Transverse colon (tissue), 4 donors: ENCODE data around the gene PDE6A. TPM values are rescaled to one million over a fixed set of nuclear protein-coding genes. Genes with fewer than 3 reads are reported as not detected.

ENCODE experiments used
- DNase-seq: peaks from one replicate; pipeline ENCODE4 v3.0.0-alpha.2; 2019
- H3K27ac ChIP-seq, 4 donors: fragments of 200-600 bp; sonication (generic); 2 replicates each; pipeline ENCODE4 v1.5.1; 2016 to 2018; ENCODE audit warnings: inconsistent platforms in 4 of 4
- H3K27me3 ChIP-seq: fragments of 200-600 bp; sonication (generic); 2 replicates; pipeline ENCODE4 v1.5.1; 2017; ENCODE audit warnings: inconsistent platforms
- H3K36me3 ChIP-seq, 4 donors: fragments of 200-600 bp; sonication (generic); 2 replicates each; pipeline ENCODE4 v1.5.1; 2017 to 2019; ENCODE audit warnings: inconsistent platforms in 4 of 4
- H3K4me1 ChIP-seq, 4 donors: fragments of 200-600 bp; sonication (generic); 2 replicates each; pipeline ENCODE4 v1.5.1; 2017 to 2020; ENCODE audit warnings: inconsistent platforms in 4 of 4
- H3K4me3 ChIP-seq, 4 donors: fragments of 200-600 bp; sonication (generic); 1 replicate in 1 of 4; 2 replicates in 3 of 4; pipeline versions ENCODE4 v1.5.1 to v1.6.1; 2017 to 2019; ENCODE audit warnings: inconsistent platforms in 4 of 4
- H3K9me3 ChIP-seq, 2 donors: fragments of 200-600 bp; sonication (generic); 2 replicates each; pipeline ENCODE4 v1.5.1; 2017 to 2019; ENCODE audit warnings: inconsistent platforms in 2 of 2
- EP300 ChIP-seq: sonication (generic); formaldehyde crosslinking; IDR thresholded peaks from one replicate; pipeline ENCODE4 v1.6.1; 2017; ENCODE audit warnings: antibody characterized with exemption, low read depth
- POLR2A ChIP-seq: fragments of 450-650 bp; IDR thresholded peaks from one replicate; pipeline ENCODE4 v1.6.1; 2016; ENCODE audit warnings: antibody characterized with exemption, mild to moderate bottlenecking, moderate library complexity
- POLR2AphosphoS5 ChIP-seq, 3 donors: sonication (generic); formaldehyde crosslinking; IDR thresholded peaks; one replicate each; pipeline ENCODE4 v1.6.1; 2016; ENCODE audit warnings: antibody characterized with exemption in 3 of 3
- WGBS, 2 donors: methylation state at CpG; one replicate each; pipeline ENCODE4 v1.1.5; 2018; ENCODE audit warnings: low coverage in 1 of 2; 5-methylcytosine and 5-hydroxymethylcytosine counted together
- in situ Hi-C, 4 donors: fragments of 200-750 bp; cut with MboI; loops; one replicate each; pipeline versions ENCODE4 v1.15.0 to v1.15.1; 2017; ENCODE audit warnings: low sequenced_read_pairs in 3 of 4, low pct_ligation_motif_present in 1 of 4, low pct_unique_long_range_greater_than_20kb in 1 of 4
- intact Hi-C: fragments of 100-400 bp; cut with DNase I; formaldehyde crosslinking; loops from one replicate; pipeline ENCODE4 v1.15.1; 2023; ENCODE audit warnings: low total_unique reads
- total RNA-seq, 4 donors: library from RNA; depleted of rRNA; stranded (reverse); fragments of >200 nt; gene quantifications; one replicate each; pipeline ENCODE4 v1.1.0, GENCODE V29; 2016
- TF ChIP-seq, protein P1 (sequence below), 5 experiments: fragments of 200-600 bp in 3 of 5; fragments of 450-650 bp in 2 of 5; sonication (generic) in 3 of 5; IDR thresholded peaks; 1 replicate in 2 of 5; 2 replicates in 3 of 5; pipeline ENCODE4 v1.5.1; 2016 to 2017; ENCODE audit warnings: antibody characterized with exemption in 5 of 5, inconsistent platforms in 3 of 5, mild to moderate bottlenecking in 2 of 5, moderate library complexity in 1 of 5

The PDE6A gene
- total RNA-seq, 4 donors from 2014 or later: 1.2 to 6.5 (median 3.5) TPM

DNA sequence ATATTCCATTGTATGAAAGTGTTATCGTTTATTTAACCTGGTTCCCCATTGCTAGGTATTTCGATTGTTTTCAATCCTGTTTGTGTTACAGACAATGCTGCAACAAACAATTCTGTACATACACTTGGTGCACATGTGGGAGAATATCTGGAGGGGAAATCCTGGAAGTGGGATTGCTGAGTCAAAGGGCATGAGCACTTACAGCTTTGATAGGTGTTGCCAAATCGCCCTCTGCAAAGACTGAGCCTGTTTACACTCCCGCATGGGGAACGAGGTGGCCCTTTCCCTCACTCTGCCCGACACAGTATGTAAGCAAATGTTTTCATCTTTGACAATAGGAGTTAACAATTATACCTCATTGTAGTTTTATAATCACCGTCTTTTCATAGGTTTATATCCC, 66.2 kb downstream of the PDE6A start:
- Histone ChIP-seq H3K4me3 (no peak overlapping the region), H3K27ac (peak overlapping the region; percentile 63 to 72 (median 68)), H3K27me3 (no peaks in the 10 kb centered on the region), H3K9me3 (no peaks in the 10 kb centered on the region), H3K36me3 (no peaks in the 10 kb centered on the region), H3K4me1 (peaks cover 3 to 34% (median 18%) of the 10 kb centered on the region in 4 donors)
- 20 to 37% methylated on average over 1 to 7 of the region's 7 CpGs for WGBS, 2 donors
- intact Hi-C loops: no loop called here
- peak; percentile 72 for DNase-seq
- TF ChIP-seq POLR2A (no peak), POLR2AphosphoS5 (IDR thresholded peaks at IDR 0.05) (no peak)
- in situ Hi-C loops: no loop called here

GRCh38 chr5:149873896-149874295, 70.7 kb downstream of the PDE6A start:
- in situ Hi-C loops (loop anchor here in 1 of 4 donors (25.0 kb wide), 1 partner anchor 88 kb away; the partner anchor contains the start of gene SLC26A2), intact Hi-C loops (no loop called here)
- 56% methylated on average over 1 of the region's 1 CpG; no CpG with 5 or more reads in 1 of the 2 donors for WGBS, 2 donors
- H3K36me3 ChIP-seq: no peaks in the 10 kb centered on the region
- DNase-seq: no peak
- TF ChIP-seq, protein P1, sequence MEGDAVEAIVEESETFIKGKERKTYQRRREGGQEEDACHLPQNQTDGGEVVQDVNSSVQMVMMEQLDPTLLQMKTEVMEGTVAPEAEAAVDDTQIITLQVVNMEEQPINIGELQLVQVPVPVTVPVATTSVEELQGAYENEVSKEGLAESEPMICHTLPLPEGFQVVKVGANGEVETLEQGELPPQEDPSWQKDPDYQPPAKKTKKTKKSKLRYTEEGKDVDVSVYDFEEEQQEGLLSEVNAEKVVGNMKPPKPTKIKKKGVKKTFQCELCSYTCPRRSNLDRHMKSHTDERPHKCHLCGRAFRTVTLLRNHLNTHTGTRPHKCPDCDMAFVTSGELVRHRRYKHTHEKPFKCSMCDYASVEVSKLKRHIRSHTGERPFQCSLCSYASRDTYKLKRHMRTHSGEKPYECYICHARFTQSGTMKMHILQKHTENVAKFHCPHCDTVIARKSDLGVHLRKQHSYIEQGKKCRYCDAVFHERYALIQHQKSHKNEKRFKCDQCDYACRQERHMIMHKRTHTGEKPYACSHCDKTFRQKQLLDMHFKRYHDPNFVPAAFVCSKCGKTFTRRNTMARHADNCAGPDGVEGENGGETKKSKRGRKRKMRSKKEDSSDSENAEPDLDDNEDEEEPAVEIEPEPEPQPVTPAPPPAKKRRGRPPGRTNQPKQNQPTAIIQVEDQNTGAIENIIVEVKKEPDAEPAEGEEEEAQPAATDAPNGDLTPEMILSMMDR (IDR thresholded peaks at IDR 0.05): no peak
- TF ChIP-seq POLR2AphosphoS5 (IDR thresholded peaks at IDR 0.05) (no peak), POLR2A (no peak), EP300 (no peak)
- no peaks in the 10 kb centered on the region for H3K9me3 ChIP-seq
- peaks cover 26 to 71% (median 49%) of the 10 kb centered on the region in 4 donors for H3K4me1 ChIP-seq
- H3K4me3 ChIP-seq: no peak overlapping the region
- H3K27me3 ChIP-seq: no peaks in the 10 kb centered on the region
- H3K27ac ChIP-seq: peak overlapping the region; percentile 80 to 86 (median 84)

- H3K27ac ChIP-seq: peak overlapping the region; percentile 80 to 86 (median 84)
Measured at GRCh38 chr5:149872351-149873040, 72.1 kb downstream of the PDE6A start.

DNA sequence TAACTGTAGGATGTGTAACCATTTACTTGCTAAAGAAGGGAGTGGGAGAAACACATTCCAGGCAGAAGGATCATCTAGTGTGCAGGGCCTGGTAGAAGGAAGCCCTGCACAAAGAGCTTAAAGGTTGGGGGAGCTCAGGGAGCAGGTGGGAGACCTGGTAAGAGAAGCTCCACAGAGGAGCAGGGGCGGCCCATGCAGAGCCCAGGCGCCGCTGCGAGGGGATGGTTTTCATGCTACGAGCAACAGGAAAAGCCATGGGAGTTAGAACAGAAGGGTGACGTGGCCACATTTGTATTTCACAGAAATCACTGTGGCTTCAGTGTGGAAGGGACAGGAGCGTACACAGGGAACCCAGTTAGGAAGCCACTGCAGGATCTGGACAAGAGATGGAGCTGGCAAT, 73.1 kb downstream of the PDE6A start:
- intact Hi-C loops: no loop called here
- no peaks in the 10 kb centered on the region for H3K36me3 ChIP-seq

More at GRCh38 chr5:149872351-149873040, 72.1 kb downstream of the PDE6A start:
- Histone ChIP-seq H3K4me3 (no peak overlapping the region), H3K27me3 (no peaks in the 10 kb centered on the region), H3K36me3 (no peaks in the 10 kb centered on the region), H3K4me1 (peaks cover 32 to 61% (median 45%) of the 10 kb centered on the region in 4 donors), H3K9me3 (no peaks in the 10 kb centered on the region)
- intact Hi-C loops: no loop called here
- DNase-seq: no peak
- 25% methylated on average over 5 to 11 of the region's 11 CpGs for WGBS, 2 donors
- in situ Hi-C loops: loop anchor here in 1 of 4 donors (25.0 kb wide), 1 partner anchor 90 kb away; the partner anchor contains the start of gene SLC26A2
- TF ChIP-seq EP300 (no peak), POLR2AphosphoS5 (IDR thresholded peaks at IDR 0.05) (peak in 1 of 3 donors; percentile 36)

DNA sequence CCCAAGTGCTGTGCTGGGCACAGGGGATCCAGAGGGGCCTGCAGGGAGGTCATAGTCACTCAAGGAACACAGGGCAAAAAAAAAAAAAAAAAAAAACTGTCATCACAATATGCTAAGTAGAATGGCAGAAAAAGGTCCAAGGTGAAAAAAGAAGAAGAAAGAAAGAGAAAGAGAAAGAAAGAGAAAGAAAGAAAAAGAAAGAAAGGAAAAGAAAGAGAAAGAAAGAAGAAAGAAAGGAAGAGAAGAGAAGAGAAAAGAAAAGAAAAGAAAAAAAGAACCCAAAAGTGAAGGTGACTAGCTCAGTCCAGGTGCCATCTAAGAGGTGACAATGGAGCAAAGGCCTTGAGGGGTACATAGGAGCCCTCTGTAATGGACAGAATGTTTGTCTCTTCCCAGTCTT, 73.9 kb downstream of the PDE6A start:
- TF ChIP-seq, protein P1 (IDR thresholded peaks at IDR 0.05): no peak
- TF ChIP-seq EP300 (no peak), POLR2A (no peak)
- H3K27me3 ChIP-seq: no peaks in the 10 kb centered on the region
- H3K36me3 ChIP-seq: no peaks in the 10 kb centered on the region
- intact Hi-C loops: no loop called here
- peak overlapping the region; percentile 80 to 86 (median 84) for H3K27ac ChIP-seq
- no peak for DNase-seq
- no peaks in the 10 kb centered on the region for H3K9me3 ChIP-seq
- H3K4me3 ChIP-seq: no peak overlapping the region
- in situ Hi-C loops: loop anchor here in 1 of 4 donors (25.0 kb wide), 1 partner anchor 92 kb away; the partner anchor contains the start of gene SLC26A2
- H3K4me1 ChIP-seq: peaks cover 32 to 49% (median 40%) of the 10 kb centered on the region in 4 donors

More for the DNA sequence above, 73.1 kb downstream of the PDE6A start:
- peak overlapping the region; percentile 80 to 86 (median 84) for H3K27ac ChIP-seq
- in situ Hi-C loops: loop anchor here in 1 of 4 donors (25.0 kb wide), 1 partner anchor 91 kb away; the partner anchor contains the start of gene SLC26A2
- 86 to 92% methylated on average over 7 of the region's 7 CpGs for WGBS, 2 donors
- H3K4me3 ChIP-seq: no peak overlapping the region
- no peaks in the 10 kb centered on the region for H3K27me3 ChIP-seq
- peaks cover 32 to 51% (median 40%) of the 10 kb centered on the region in 4 donors for H3K4me1 ChIP-seq
- no peaks in the 10 kb centered on the region for H3K9me3 ChIP-seq
- TF ChIP-seq, protein P1 (IDR thresholded peaks at IDR 0.05): no peak
- TF ChIP-seq EP300 (no peak), POLR2AphosphoS5 (IDR thresholded peaks at IDR 0.05) (no peak), POLR2A (no peak)
- DNase-seq: no peak
